Stimulated activated CD4-positive, alpha-beta T cell treated with anti-CD3 and anti-CD28 coated beads, Interleukin-1b, Interleukin-23, amount 100 ng/mL, for 1 hour (primary cell): Measurements from ENCODE around the gene TRIM75.
"Not testable (repeated sequence)": the region's sequence is repeated elsewhere in the genome, so short reads cannot be mapped to it uniquely, and the experiment has no call there.

ENCODE experiments used
- DNase-seq, 2 donors: peaks; one replicate each; pipeline ENCODE4 v3.0.0-alpha.2; 2020; ENCODE audit warnings: low read depth in 2 of 2

Gene TRIM75

GRCh38 chr4:165077034-165077578 lies 23.4 kb downstream of the TRIM75 start:
- no peak for DNase-seq

- DNase-seq, result no peak
Measured at GRCh38 chr4:165079476-165079875, 25.8 kb downstream of the TRIM75 start.

DNA sequence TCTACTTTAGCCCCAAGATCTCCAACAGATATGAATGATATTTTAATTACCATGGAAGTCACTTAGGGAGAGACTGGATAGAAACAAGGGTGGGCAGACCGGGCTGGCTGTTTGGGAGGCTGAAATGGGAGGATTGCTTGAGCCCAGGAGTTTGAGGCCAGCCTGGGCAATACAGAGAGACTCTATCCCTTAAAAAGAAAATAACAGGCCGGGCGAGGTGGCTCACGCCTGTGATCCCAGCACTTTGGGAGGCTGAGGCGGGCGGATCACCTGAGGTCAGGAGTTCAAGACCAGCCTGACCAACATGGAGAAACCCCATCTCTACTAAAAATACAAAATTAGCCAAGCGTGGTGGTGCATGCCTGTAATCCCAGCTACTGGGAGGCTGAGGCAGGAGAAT lies 31.1 kb downstream of the TRIM75 start:
- not testable (repeated sequence) for DNase-seq

- DNase-seq, result no peak
Measured at GRCh38 chr4:165085946-165086345, 32.3 kb downstream of the TRIM75 start.

GRCh38 chr4:165088366-165088765 lies 34.7 kb downstream of the TRIM75 start:
- no peak for DNase-seq

DNA sequence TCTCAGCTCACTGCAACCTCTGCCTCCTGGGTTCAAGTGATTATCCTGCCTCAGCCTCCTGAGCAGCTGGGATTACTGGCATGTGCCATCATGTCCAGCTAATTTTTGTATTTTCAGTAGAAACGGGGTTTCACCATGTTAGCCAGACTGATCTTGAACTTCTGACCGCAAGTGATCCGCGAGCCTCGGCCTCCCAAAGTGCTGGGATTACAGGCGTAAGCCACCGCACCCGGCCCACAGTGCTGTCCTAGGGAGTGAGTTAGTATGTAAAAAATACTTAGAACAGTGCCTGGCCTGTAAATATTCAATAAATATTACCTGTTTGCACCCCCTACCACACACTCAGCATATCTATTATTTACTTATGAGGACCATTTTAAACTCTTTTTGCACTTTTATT lies 38.5 kb downstream of the TRIM75 start:
- DNase-seq, result not testable (repeated sequence)

DNA sequence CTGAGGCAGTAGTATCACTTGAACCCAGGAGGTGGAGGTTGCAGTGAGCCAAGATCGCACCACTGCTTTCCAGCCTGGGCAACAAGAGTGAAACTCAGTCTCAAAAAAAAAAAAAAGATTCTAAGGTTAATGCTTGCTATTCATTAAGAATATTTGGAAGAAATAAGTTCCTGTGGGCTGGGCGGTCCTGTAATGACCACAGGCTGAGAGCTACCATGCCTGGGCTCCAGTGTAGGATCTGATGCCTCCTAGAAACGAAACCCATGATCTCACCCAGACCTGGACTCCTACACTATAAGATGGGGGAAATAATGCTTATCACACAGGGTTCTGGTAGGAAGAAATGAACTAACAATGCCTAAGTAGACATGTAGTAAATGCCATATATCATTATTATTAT lies 41.2 kb downstream of the TRIM75 start:
- DNase-seq, result no peak

DNA sequence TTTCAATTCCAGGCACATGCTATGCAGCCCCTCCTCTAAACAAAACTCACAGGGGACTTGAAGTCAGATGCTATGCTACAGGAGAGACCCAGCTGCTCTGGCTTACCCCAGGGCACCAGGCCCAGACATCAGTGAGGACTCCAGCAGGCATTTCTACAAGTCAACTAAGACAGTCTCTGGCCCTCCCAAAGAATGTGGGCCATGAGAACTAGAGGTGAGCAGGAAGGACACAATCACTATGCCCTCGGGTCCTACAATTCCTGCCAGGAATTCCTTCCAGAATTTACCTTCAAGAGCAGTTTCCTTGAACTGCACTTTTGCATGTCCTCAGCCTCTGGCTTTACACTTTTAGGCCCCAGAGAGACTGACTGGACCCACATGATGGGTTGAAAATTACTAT lies 41.6 kb downstream of the TRIM75 start:
- DNase-seq, result no peak

- DNase-seq, result no peak
Measured at GRCh38 chr4:165096776-165097175, 43.1 kb downstream of the TRIM75 start.

- DNase-seq, result no peak
Measured at GRCh38 chr4:165101641-165102040, 48.0 kb downstream of the TRIM75 start.

DNA sequence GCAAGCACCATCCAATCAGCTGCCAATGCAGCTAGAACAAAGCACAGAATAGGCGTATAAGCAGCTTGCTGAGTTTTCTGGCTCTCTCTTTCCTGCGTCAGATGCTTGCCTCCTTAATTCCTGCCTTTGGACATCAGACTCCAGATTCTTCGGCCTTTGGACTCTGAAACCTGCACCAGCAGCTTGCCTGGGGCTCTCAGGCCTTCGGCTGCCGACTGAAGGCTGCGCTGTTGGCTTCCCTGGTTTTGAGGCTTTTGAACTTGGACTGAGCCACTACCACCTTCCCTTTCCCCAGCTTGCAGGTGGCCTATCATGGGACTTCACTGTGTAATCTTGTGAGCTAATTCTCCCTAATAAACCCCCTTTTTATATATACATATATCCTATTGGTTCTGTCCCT lies 52.9 kb downstream of the TRIM75 start:
- no peak for DNase-seq
